Gastrocnemius medialis (tissue), 4 donors: ENCODE data around the gene TSPAN9.

Experiments
- POLR2A ChIP-seq, 2 donors: fragments of 450-650 bp; IDR thresholded peaks; one replicate each; pipeline ENCODE4 v1.6.1; 2017; ENCODE audit warnings: antibody characterized with exemption in 2 of 2, mild to moderate bottlenecking in 2 of 2, moderate library complexity in 2 of 2
- TF ChIP-seq, protein P1 (sequence below), 5 experiments: fragments of 450-650 bp in 3 of 5; fragments of 200-600 bp in 2 of 5; sonication (generic) in 2 of 5; IDR thresholded peaks in 4 of 5; conservative IDR thresholded peaks in 1 of 5; 1 replicate in 4 of 5; 2 replicates in 1 of 5; pipeline ENCODE4 v1.5.1; 2016 to 2019; ENCODE audit warnings: antibody characterized with exemption in 5 of 5, mild to moderate bottlenecking in 3 of 5, moderate library complexity in 3 of 5

GRCh38 chr12:3216726-3217682 lies 139.8 kb downstream of the TSPAN9 start:
- TF ChIP-seq, protein P1, sequence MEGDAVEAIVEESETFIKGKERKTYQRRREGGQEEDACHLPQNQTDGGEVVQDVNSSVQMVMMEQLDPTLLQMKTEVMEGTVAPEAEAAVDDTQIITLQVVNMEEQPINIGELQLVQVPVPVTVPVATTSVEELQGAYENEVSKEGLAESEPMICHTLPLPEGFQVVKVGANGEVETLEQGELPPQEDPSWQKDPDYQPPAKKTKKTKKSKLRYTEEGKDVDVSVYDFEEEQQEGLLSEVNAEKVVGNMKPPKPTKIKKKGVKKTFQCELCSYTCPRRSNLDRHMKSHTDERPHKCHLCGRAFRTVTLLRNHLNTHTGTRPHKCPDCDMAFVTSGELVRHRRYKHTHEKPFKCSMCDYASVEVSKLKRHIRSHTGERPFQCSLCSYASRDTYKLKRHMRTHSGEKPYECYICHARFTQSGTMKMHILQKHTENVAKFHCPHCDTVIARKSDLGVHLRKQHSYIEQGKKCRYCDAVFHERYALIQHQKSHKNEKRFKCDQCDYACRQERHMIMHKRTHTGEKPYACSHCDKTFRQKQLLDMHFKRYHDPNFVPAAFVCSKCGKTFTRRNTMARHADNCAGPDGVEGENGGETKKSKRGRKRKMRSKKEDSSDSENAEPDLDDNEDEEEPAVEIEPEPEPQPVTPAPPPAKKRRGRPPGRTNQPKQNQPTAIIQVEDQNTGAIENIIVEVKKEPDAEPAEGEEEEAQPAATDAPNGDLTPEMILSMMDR (IDR thresholded peaks at IDR 0.05 in 4 of 5, conservative IDR thresholded peaks at IDR 0.05 in 1 of 5): no peak
- no peak for TF ChIP-seq POLR2A (IDR thresholded peaks at IDR 0.05)
